ENCODE results near the gene FBXO46. TPM values are rescaled to one million over a fixed set of nuclear protein-coding genes. Genes with fewer than 3 reads are reported as not detected.

The FBXO46 gene
- total and polyA plus RNA-seq, 2 of the 4 experiments (the other 2 are of a cell fraction), result 3.0 to 6.8 TPM

DNA sequence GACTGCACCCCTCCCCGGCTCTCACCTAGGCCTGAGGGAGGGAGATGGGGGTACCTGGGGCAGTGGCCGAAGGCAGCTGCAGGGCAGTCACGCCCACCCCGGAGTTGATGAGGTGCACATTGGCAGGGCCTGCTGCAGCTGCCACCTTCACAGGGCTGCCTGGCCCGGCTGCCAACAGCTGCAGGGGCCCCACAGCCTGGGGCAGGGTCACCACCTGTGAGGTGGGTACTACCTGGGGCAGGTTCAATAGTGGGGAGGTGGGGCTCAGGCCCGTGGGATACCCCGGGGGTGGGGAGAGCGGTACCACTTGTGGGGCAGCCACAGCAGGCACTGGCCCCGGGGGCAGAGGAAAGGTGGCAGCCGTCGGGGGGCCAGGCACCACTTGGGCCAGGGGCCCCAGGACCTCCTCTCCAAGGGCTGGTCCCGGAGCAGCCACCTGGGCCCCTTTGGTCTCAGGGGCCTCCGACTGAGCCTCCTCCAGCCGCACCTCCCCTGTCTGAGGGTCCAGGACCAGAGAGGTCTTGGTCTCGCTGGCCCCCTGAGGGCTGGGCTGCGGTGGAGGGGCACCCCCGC, 35.7 kb upstream of the FBXO46 start:
- Histone ChIP-seq H3K9me1 (ENCODE audit: insufficient read depth, low read length) (no peaks in the 10 kb centered on the region; the same call in 1 of the 2 replicates), H3K36me3 (ENCODE audit: control insufficient read depth, insufficient read depth, low read length) (peaks cover 3% of the 10 kb centered on the region; the same call in 1 of the 2 replicates), H3K4me3 (ENCODE audit: insufficient read depth, low read depth, low read length) (peak overlapping the region; percentile 62), H3K4ac (ENCODE audit: low read depth, low read length) (peak overlapping the region; percentile 85), H3K14ac (replicated peaks; ENCODE audit: low read depth, low read length) (0 out of 2 replicates have a peak overlapping the region, but pooled peaks have one; percentile 88), H2BK15ac (ENCODE audit: low read depth, low read length) (no peak overlapping the region), H2BK120ac (ENCODE audit: low read depth, low read length) (no peak overlapping the region), H2AK9ac (replicated peaks; ENCODE audit: low read depth, low read length, poor library complexity) (peak overlapping the region; percentile 98), H3K79me1 (ENCODE audit: low read depth in 1 of 2, low read length in 2 of 2) (peaks cover 0 to 20% of the 10 kb centered on the region in 2 experiments; a peak in 1 of 4 replicates), H3K18ac (ENCODE audit: low read depth, low read length) (no peak overlapping the region; the same call in 1 of the 2 replicates), H4K91ac (ENCODE audit: insufficient read depth, low read depth, low read length) (no peak overlapping the region), H2AK5ac (ENCODE audit: low read depth, low read length) (peak overlapping the region; percentile 81; the same call in 1 of the 2 replicates), H4K20me1 (ENCODE audit: insufficient read depth, low read length) (peaks cover 12% of the 10 kb centered on the region), H3K27me3 (ENCODE audit: control insufficient read depth, insufficient read depth, low read length) (no peaks in the 10 kb centered on the region), H4K5ac (ENCODE audit: low read depth, low read length) (no peak overlapping the region; the same call in 1 of the 2 replicates), H3K56ac (ENCODE audit: extremely low read depth, insufficient read depth, low read length) (0 out of 2 replicates have a peak overlapping the region, but pooled peaks have one; percentile 66), H2BK20ac (ENCODE audit: low read depth, low read length) (no peak overlapping the region), H3K27ac (ENCODE audit: insufficient read depth, low read length) (peak overlapping the region; percentile 78), H3K4me2 (ENCODE audit: low read depth, low read length) (peak overlapping the region; percentile 86), H4K8ac (ENCODE audit: low read depth in 2 of 2, low read length in 2 of 2) (peak overlapping the region; percentile 15 to 86; a peak in 2 of 4 replicates), H3K23ac (ENCODE audit: low read depth, low read length) (0 out of 2 replicates have a peak overlapping the region, but pooled peaks have one; percentile 28), H3K9ac (ENCODE audit: low read depth, low read length) (peak overlapping the region; percentile 62), H2BK5ac (ENCODE audit: low read depth, low read length, poor library complexity, severe bottlenecking) (peak overlapping the region; percentile 83), H3K9me3 (ENCODE audit: control insufficient read depth, insufficient read depth, low read length) (no peaks in the 10 kb centered on the region), H2AFZ (replicated peaks; ENCODE audit: low read length, poor library complexity) (peak overlapping the region; percentile 88), H3K4me1 (ENCODE audit: control insufficient read depth, insufficient read depth, low read length) (peaks cover 22% of the 10 kb centered on the region)
- intact Hi-C loops (cut with micrococcal nuclease) (loop anchor here (2.0 kb wide), 1 partner anchor 36 kb away; the partner anchor contains the start of gene FBXO46), dilution Hi-C loops (cut with HindIII; ENCODE audit: low sequenced_read_pairs, unreplicated experiment) (no loop called here), in situ Hi-C loops (cut with MboI; ENCODE audit: low sequenced_read_pairs) (no loop called here)
- CTCF ChIA-PET, result no interaction called here
- DNase-seq, result no peak
- TF ChIP-seq SMC3 (IDR thresholded peaks at IDR 0.05; ENCODE audit: low read depth, low read length) (no peak), POLR2A (IDR thresholded peaks at IDR 0.05; ENCODE audit: low read depth, low read length) (no peak), CTCF (conservative IDR thresholded peaks at IDR 0.05; ENCODE audit: low read depth, low read length) (no peak), MXI1 (IDR thresholded peaks at IDR 0.05; ENCODE audit: borderline replicate concordance, low read depth, low read length) (no peak), MAZ (IDR thresholded peaks at IDR 0.05; ENCODE audit: borderline replicate concordance, low read depth, low read length) (no peak), ELK1 (IDR thresholded peaks at IDR 0.05; ENCODE audit: borderline replicate concordance, low read depth, low read length) (no peak), RFX5 (IDR thresholded peaks at IDR 0.05; ENCODE audit: low read depth, low read length) (no peak), MAFK (IDR thresholded peaks at IDR 0.05; ENCODE audit: low read depth, low read length) (no peak), CHD1 (IDR thresholded peaks at IDR 0.05; ENCODE audit: low read depth, low read length) (no peak)
- TF ChIP-seq, protein P1, sequence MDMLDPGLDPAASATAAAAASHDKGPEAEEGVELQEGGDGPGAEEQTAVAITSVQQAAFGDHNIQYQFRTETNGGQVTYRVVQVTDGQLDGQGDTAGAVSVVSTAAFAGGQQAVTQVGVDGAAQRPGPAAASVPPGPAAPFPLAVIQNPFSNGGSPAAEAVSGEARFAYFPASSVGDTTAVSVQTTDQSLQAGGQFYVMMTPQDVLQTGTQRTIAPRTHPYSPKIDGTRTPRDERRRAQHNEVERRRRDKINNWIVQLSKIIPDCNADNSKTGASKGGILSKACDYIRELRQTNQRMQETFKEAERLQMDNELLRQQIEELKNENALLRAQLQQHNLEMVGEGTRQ (IDR thresholded peaks at IDR 0.05; ENCODE audit: low read depth, low read length), result no peak
- no TSS peak for BruUV-seq (replicated peaks)
- POLR2A ChIA-PET (ENCODE audit: unreplicated experiment), result no interaction called here
- ATAC-seq (ENCODE audit: low read depth), result no peak
- 62% methylated on average over 8 of the region's 17 CpGs; no CpG with 5 or more reads in 1 of the 2 experiments for WGBS, 2 experiments (ENCODE audit: extremely low coverage in 2 of 2, insufficient read length in 1 of 2)

Measured in IMR-90 (cell line).